PC-3 (cell line): ENCODE measurements around the gene UBN2.

ENCODE experiments used
- EZH2 ChIP-seq: fragments of 300-600 bp; sonication (generic); IDR thresholded peaks from one replicate; pipeline ENCODE4 v1.6.1; 2017; ENCODE audit warnings: antibody characterized with exemption, mild to moderate bottlenecking, low read length; ENCODE audit not compliant: unreplicated experiment
- TF ChIP-seq, protein P1 (sequence below): fragments of 300-600 bp; sonication (generic); conservative IDR thresholded peaks from 2 replicates; pipeline ENCODE4 v1.5.1; 2017; ENCODE audit warnings: antibody characterized with exemption, low read depth, mild to moderate bottlenecking, low read length

DNA sequence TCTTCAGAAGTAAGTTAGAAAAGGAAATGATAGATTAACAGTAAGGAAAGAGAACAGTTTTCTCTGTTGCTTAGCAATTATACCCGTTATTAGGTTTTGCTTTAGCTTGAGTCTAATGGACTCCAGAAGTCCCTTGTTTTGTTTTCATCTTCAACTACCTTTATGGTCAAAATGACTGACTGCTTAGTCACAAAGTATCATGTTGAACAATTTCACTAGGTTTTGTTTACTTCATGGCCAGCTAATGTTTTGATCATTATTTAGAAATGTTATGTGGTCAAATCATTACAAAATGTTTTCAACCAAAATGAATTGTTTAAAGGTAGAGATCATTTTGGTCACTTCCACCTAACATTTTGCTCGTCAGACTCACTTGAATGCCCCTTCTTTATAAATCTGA is 1.9 kb downstream of the UBN2 start:
- TF ChIP-seq, protein P1, sequence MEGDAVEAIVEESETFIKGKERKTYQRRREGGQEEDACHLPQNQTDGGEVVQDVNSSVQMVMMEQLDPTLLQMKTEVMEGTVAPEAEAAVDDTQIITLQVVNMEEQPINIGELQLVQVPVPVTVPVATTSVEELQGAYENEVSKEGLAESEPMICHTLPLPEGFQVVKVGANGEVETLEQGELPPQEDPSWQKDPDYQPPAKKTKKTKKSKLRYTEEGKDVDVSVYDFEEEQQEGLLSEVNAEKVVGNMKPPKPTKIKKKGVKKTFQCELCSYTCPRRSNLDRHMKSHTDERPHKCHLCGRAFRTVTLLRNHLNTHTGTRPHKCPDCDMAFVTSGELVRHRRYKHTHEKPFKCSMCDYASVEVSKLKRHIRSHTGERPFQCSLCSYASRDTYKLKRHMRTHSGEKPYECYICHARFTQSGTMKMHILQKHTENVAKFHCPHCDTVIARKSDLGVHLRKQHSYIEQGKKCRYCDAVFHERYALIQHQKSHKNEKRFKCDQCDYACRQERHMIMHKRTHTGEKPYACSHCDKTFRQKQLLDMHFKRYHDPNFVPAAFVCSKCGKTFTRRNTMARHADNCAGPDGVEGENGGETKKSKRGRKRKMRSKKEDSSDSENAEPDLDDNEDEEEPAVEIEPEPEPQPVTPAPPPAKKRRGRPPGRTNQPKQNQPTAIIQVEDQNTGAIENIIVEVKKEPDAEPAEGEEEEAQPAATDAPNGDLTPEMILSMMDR, result no peak
- no peak for TF ChIP-seq EZH2
